Caco-2 (cell line): ENCODE data around the gene RAB3IL1. TPM values are rescaled to one million over a fixed set of nuclear protein-coding genes. Genes with fewer than 3 reads are reported as not detected.

ENCODE experiments used
- BruUV-seq: library from RNA; stranded (reverse); fragments of 400-500 nt; replicated peaks from 2 replicates; lab custom pipeline; 2021; lab: Mats Ljungman, UMichigan
- CTCF ChIA-PET: fragments of 300-600 bp; sonication (Branson Sonifier 250); formaldehyde crosslinking; loops from one replicate; lab custom pipeline; 2022; ENCODE audit warnings: antibody characterized with exemption; lab: Charles Lee
- POLR2A ChIA-PET: fragments of 300-600 bp; sonication (Branson Sonifier 250); formaldehyde crosslinking; loops from one replicate; lab custom pipeline; 2022; ENCODE audit warnings: antibody characterized with exemption; lab: Charles Lee
- DNase-seq, 2 experiments: peaks; one replicate each; pipeline versions ENCODE4 v3.0.0 to v3.0.0-alpha.2; 2020 to 2022
- H3K27me3 ChIP-seq: replicated peaks from 2 replicates; pipeline ENCODE4 v1.6.0; 2011; ENCODE audit warnings: low read length; ENCODE audit not compliant: control insufficient read depth, insufficient read depth
- H3K36me3 ChIP-seq: 2 replicates; pipeline ENCODE4 v1.5.1; 2011; ENCODE audit warnings: low read length; ENCODE audit not compliant: control insufficient read depth, insufficient read depth
- H3K4me1 ChIP-seq: fragments of 250-450 bp; sonication (Bioruptor Pico); 2 replicates; pipeline ENCODE4 v1.5.1; 2020; ENCODE audit warnings: mild to moderate bottlenecking
- H3K4me3 ChIP-seq: 2 replicates; pipeline ENCODE4 v1.5.1; 2011; ENCODE audit warnings: low read depth, mild to moderate bottlenecking, control low read depth, low read length
- H3K9me3 ChIP-seq: fragments of 250-450 bp; sonication (Bioruptor Pico); 2 replicates; pipeline ENCODE4 v1.5.1; 2020; ENCODE audit warnings: mild to moderate bottlenecking, moderate library complexity
- H3K27ac Mint-ChIP-seq: one replicate; pipeline ENCODE4 v1.8.0; 2022; ENCODE audit warnings: mixed read lengths; ENCODE audit not compliant: unreplicated experiment
- H3K27me3 Mint-ChIP-seq: one replicate; pipeline ENCODE4 v1.8.0; 2022; ENCODE audit warnings: mixed read lengths; ENCODE audit not compliant: insufficient read depth, unreplicated experiment
- H3K36me3 Mint-ChIP-seq: one replicate; pipeline ENCODE4 v1.8.0; 2022; ENCODE audit warnings: mild to moderate bottlenecking, mixed read lengths; ENCODE audit not compliant: insufficient read depth, unreplicated experiment
- H3K4me1 Mint-ChIP-seq: one replicate; pipeline ENCODE4 v1.8.0; 2022; ENCODE audit warnings: low read depth, mixed read lengths; ENCODE audit not compliant: unreplicated experiment
- H3K4me3 Mint-ChIP-seq: one replicate; pipeline ENCODE4 v1.8.0; 2022; ENCODE audit warnings: mild to moderate bottlenecking, moderate library complexity, mixed read lengths; ENCODE audit not compliant: unreplicated experiment
- H3K9me3 Mint-ChIP-seq: one replicate; pipeline ENCODE4 v1.8.0; 2022; ENCODE audit warnings: mixed read lengths; ENCODE audit not compliant: unreplicated experiment
- intact Hi-C: fragments of 100-400 bp; cut with micrococcal nuclease; formaldehyde crosslinking; loops from one replicate; pipeline ENCODE4 v1.10.0; 2022; ENCODE audit not compliant: unreplicated experiment
- total RNA-seq: library from RNA; stranded (reverse); gene quantifications from 2 replicates; pipeline ENCODE4 v1.2.3, GENCODE V29; 2022
- TF ChIP-seq, protein P1 (sequence below), 2 experiments: fragments of 200-600 bp in 1 of 2; IDR thresholded peaks; 1 replicate in 1 of 2; 2 replicates in 1 of 2; pipeline versions ENCODE4 v1.5.1 to v1.8.0; 2011 to 2022; ENCODE audit warnings: antibody characterized with exemption in 1 of 2, control low read depth in 1 of 2, inconsistent platforms in 1 of 2, low read depth in 1 of 2, low read length in 1 of 2, mild to moderate bottlenecking in 1 of 2, moderate library complexity in 1 of 2; ENCODE audit not compliant: insufficient read depth in 1 of 2, severe bottlenecking in 1 of 2, unreplicated experiment in 1 of 2

RAB3IL1 gene
- total RNA-seq, 1 experiment from 2014 or later = 10.6 TPM

DNA sequence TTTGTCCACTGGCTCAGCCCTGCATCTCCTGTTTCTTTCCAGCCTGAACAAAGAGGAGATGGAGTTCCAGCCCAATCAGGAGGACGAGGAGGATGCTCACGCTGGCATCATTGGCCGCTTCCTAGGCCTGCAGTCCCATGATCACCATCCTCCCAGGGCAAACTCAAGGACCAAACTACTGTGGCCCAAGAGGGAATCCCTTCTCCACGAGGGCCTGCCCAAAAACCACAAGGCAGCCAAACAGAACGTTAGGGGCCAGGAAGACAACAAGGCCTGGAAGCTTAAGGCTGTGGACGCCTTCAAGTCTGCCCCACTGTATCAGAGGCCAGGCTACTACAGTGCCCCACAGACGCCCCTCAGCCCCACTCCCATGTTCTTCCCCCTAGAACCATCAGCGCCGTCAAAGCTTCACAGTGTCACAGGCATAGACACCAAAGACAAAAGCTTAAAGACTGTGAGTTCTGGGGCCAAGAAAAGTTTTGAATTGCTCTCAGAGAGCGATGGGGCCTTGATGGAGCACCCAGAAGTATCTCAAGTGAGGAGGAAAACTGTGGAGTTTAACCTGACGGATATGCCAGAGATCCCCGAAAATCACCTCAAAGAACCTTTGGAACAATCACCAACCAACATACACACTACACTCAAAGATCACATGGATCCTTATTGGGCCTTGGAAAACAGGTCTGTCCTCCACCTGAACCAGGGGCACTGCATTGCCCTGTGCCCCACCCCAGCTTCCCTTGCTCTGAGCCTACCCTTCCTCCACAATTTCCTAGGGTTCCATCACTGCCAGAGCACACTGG lies 45.0 kb upstream of the RAB3IL1 start:
- intact Hi-C loops = no loop called here

DNA sequence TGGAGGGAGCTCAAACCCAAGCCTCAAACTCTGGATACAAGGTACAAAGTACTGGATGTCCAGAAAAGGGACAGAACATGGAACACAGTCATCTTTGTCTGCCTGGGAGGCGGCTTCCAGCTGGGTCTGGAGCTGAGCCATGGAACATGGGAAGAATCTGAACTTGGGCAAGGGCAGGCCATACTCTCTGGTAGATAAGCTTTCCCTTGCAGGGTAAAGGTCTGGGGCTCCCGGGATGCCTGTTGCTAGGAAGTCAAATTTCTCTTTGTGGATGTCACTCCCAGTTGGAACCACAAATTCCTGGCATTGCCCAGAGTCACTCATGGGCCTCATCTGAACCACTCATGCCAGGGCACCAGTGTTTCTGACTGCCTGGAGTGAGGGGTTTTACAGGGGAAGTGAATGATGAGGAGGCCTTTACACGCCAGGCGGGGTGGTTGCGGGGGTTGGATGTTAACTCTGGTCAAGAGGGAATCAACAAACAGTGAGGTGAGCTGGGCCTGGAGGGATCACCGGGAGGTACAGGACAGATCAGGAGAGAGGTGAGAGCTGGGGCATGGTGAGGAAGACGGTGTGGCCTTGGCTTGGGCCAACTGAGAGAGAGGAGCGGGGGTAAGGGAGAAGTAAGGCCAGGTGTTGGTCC lies 44.3 kb upstream of the RAB3IL1 start:
- peaks cover 29% of the 10 kb centered on the region for H3K4me1 ChIP-seq
- Mint-ChIP-seq H3K27ac (peak overlapping the region; percentile 14), H3K36me3 (peaks cover 68% of the 10 kb centered on the region), H3K27me3 (no peaks in the 10 kb centered on the region), H3K9me3 (no peaks in the 10 kb centered on the region), H3K4me3 (no peak overlapping the region), H3K4me1 (peaks cover 7% of the 10 kb centered on the region)
- CTCF ChIA-PET = interaction anchor here (0.9 to 1.0 kb wide), 3 partner anchors 14 to 63 kb away, joined by 3 to 6 read pairs (median 3); no protein-coding TSS in a partner anchor
- DNase-seq = peak in 1 of 2 experiments; percentile 44
- intact Hi-C loops = no loop called here
- H3K27me3 ChIP-seq = no peaks in the 10 kb centered on the region
- BruUV-seq = no TSS peak
- H3K9me3 ChIP-seq = no peaks in the 10 kb centered on the region
- POLR2A ChIA-PET = no interaction called here
- no peak overlapping the region for H3K4me3 ChIP-seq
- H3K36me3 ChIP-seq = peaks cover 10% of the 10 kb centered on the region
- TF ChIP-seq, protein P1, sequence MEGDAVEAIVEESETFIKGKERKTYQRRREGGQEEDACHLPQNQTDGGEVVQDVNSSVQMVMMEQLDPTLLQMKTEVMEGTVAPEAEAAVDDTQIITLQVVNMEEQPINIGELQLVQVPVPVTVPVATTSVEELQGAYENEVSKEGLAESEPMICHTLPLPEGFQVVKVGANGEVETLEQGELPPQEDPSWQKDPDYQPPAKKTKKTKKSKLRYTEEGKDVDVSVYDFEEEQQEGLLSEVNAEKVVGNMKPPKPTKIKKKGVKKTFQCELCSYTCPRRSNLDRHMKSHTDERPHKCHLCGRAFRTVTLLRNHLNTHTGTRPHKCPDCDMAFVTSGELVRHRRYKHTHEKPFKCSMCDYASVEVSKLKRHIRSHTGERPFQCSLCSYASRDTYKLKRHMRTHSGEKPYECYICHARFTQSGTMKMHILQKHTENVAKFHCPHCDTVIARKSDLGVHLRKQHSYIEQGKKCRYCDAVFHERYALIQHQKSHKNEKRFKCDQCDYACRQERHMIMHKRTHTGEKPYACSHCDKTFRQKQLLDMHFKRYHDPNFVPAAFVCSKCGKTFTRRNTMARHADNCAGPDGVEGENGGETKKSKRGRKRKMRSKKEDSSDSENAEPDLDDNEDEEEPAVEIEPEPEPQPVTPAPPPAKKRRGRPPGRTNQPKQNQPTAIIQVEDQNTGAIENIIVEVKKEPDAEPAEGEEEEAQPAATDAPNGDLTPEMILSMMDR (IDR thresholded peaks at IDR 0.05; ENCODE audit: insufficient read depth in 1 of 2, low read depth in 1 of 2, low read length in 1 of 2, severe bottlenecking in 1 of 2, unreplicated experiment in 1 of 2) = no peak

More for the DNA sequence above, 45.0 kb upstream of the RAB3IL1 start:
- Mint-ChIP-seq H3K9me3 (no peaks in the 10 kb centered on the region), H3K4me1 (peaks cover 7% of the 10 kb centered on the region), H3K36me3 (peaks cover 75% of the 10 kb centered on the region), H3K4me3 (no peak overlapping the region), H3K27me3 (no peaks in the 10 kb centered on the region), H3K27ac (peak overlapping the region; percentile 14)
- CTCF ChIA-PET = interaction anchor here (1.3 kb wide), 1 partner anchor 13 kb away, joined by 3 read pairs; no protein-coding TSS in a partner anchor
- DNase-seq = peak in 1 of 2 experiments; percentile 28
- BruUV-seq = no TSS peak
- Histone ChIP-seq H3K4me1 (peaks cover 29% of the 10 kb centered on the region), H3K36me3 (peaks cover 10% of the 10 kb centered on the region), H3K27me3 (no peaks in the 10 kb centered on the region), H3K9me3 (no peaks in the 10 kb centered on the region), H3K4me3 (no peak overlapping the region)
- POLR2A ChIA-PET = no interaction called here
- TF ChIP-seq, protein P1 (IDR thresholded peaks at IDR 0.05; ENCODE audit: insufficient read depth in 1 of 2, low read depth in 1 of 2, low read length in 1 of 2, severe bottlenecking in 1 of 2, unreplicated experiment in 1 of 2) = no peak

DNA sequence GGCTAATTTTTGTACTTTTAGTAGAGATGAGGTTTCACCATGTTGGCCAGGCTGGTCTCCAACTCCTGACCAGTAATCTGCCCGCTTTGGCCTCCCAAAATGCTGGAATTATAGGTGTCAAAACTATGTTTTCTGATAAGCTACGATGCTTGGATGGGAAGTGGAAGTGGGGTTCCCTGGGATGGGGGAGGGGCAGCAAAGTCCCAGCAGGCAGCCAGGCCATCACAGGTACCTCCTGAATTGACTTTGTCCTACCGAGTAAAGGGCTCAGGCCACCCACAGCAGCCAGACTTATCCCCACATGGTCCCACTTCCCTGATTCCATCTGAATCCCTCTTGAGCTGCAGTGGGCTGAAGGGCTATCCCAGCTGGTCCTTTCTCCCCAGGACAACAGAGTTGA lies 43.2 kb upstream of the RAB3IL1 start:
- Histone ChIP-seq H3K4me1 (peaks cover 21% of the 10 kb centered on the region), H3K27me3 (no peaks in the 10 kb centered on the region), H3K36me3 (peaks cover 8% of the 10 kb centered on the region), H3K4me3 (no peak overlapping the region), H3K9me3 (no peaks in the 10 kb centered on the region)
- ChIA-PET POLR2A (no interaction called here), CTCF (interaction anchor here (1.0 kb wide), 1 partner anchor 13 kb away, joined by 6 read pairs; no protein-coding TSS in a partner anchor)
- Mint-ChIP-seq H3K9me3 (no peaks in the 10 kb centered on the region), H3K27me3 (no peaks in the 10 kb centered on the region), H3K36me3 (peaks cover 56% of the 10 kb centered on the region), H3K4me3 (no peak overlapping the region), H3K27ac (no peak overlapping the region), H3K4me1 (peaks cover 7% of the 10 kb centered on the region)
- no TSS peak for BruUV-seq
- DNase-seq = peak in 1 of 2 experiments; percentile 10
- intact Hi-C loops = no loop called here
- TF ChIP-seq, protein P1 (IDR thresholded peaks at IDR 0.05; ENCODE audit: insufficient read depth in 1 of 2, low read depth in 1 of 2, low read length in 1 of 2, severe bottlenecking in 1 of 2, unreplicated experiment in 1 of 2) = no peak
